ENCODE measurements around the gene ASNSD1. TPM values are rescaled to one million over a fixed set of nuclear protein-coding genes. Genes with fewer than 3 reads are reported as not detected.
"Not testable (repeated sequence)": the region's sequence is repeated elsewhere in the genome, so short reads cannot be mapped to it uniquely, and the experiment has no call there.

Gene ASNSD1
- total and polyA plus RNA-seq, 2 experiments from 2014 or later = 38.4 to 49.7 TPM

GRCh38 chr2:189648846-189649509, 12.3 kb upstream of the ASNSD1 start:
- DNase-seq (ENCODE audit: low spot score) (no peak), ATAC-seq (no peak)
- H4K20me1 ChIP-seq (replicated peaks; ENCODE audit: insufficient read depth) = no peaks in the 10 kb centered on the region
- Mint-ChIP-seq H3K9me3 (peaks cover 20% of the 10 kb centered on the region), H3K36me3 (ENCODE audit: low read depth) (peaks cover 10% of the 10 kb centered on the region), H3K4me3 (no peak overlapping the region), H3K4me1 (no peaks in the 10 kb centered on the region), H3K27me3 (ENCODE audit: insufficient read depth, low read depth, poor library complexity) (no peaks in the 10 kb centered on the region), H3K27ac (no peak overlapping the region)
- H2AFZ ChIP-seq = no peak overlapping the region
- H3K27ac ChIP-seq (ENCODE audit: low read depth) = no peak overlapping the region
- no peaks in the 10 kb centered on the region for H3K36me3 ChIP-seq (ENCODE audit: insufficient read depth)
- H3K27me3 ChIP-seq (ENCODE audit: insufficient read depth) = no peaks in the 10 kb centered on the region
- no peaks in the 10 kb centered on the region for H3K4me1 ChIP-seq (ENCODE audit: insufficient read depth)
- no peaks in the 10 kb centered on the region for H3K9me2 ChIP-seq (ENCODE audit: insufficient read depth)
- no peaks in the 10 kb centered on the region for H3F3A ChIP-seq (replicated peaks; ENCODE audit: low read depth)
- H3K79me2 ChIP-seq (replicated peaks; ENCODE audit: insufficient read depth) = no peaks in the 10 kb centered on the region
- no peak overlapping the region for H3K4me3 ChIP-seq
- H3K4me2 ChIP-seq = no peak overlapping the region
- TF ChIP-seq NANOG (IDR thresholded peaks at IDR 0.05; ENCODE audit: borderline replicate concordance) (no peak), JUNB (IDR thresholded peaks at IDR 0.05; ENCODE audit: unreplicated experiment) (no peak)

DNA sequence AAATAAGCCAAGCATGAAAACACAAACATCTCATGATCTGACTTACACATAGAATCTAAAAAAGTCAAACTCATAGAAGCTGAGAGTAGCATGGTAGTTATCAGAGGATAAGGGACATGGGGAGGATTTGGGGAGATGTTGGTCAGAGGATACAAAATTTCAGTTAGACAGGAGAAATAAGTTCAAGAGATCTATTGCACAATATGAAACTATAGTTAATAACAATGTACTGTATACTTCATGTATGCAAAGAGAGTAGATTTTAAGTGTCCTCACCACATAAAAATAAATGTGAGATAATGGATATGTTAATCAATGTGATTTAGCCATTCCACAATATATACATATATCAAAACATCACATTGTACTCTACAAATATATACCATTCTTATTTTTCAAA, 10.0 kb upstream of the ASNSD1 start:
- Histone ChIP-seq H3K9me2 (ENCODE audit: insufficient read depth) (no peaks in the 10 kb centered on the region), H3F3A (replicated peaks; ENCODE audit: low read depth) (no peaks in the 10 kb centered on the region), H3K79me2 (replicated peaks; ENCODE audit: insufficient read depth) (no peaks in the 10 kb centered on the region), H2AFZ (no peak overlapping the region), H3K4me3 (no peak overlapping the region), H4K20me1 (replicated peaks; ENCODE audit: insufficient read depth) (no peaks in the 10 kb centered on the region), H3K27ac (ENCODE audit: low read depth) (no peak overlapping the region), H3K4me1 (ENCODE audit: insufficient read depth) (no peaks in the 10 kb centered on the region), H3K36me3 (ENCODE audit: insufficient read depth) (no peaks in the 10 kb centered on the region), H3K4me2 (no peak overlapping the region), H3K27me3 (ENCODE audit: insufficient read depth) (no peaks in the 10 kb centered on the region)
- no peak for DNase-seq (ENCODE audit: low spot score)
- Mint-ChIP-seq H3K4me1 (no peaks in the 10 kb centered on the region), H3K36me3 (ENCODE audit: low read depth) (peaks cover 14% of the 10 kb centered on the region), H3K27me3 (ENCODE audit: insufficient read depth, low read depth, poor library complexity) (peaks cover 2% of the 10 kb centered on the region), H3K4me3 (no peak overlapping the region), H3K27ac (no peak overlapping the region), H3K9me3 (peaks cover 25% of the 10 kb centered on the region)
- no peak for ATAC-seq
- TF ChIP-seq EZH2phosphoT487 (IDR thresholded peaks at IDR 0.05; ENCODE audit: unreplicated experiment) = no peak
- TF ChIP-seq, protein P1, sequence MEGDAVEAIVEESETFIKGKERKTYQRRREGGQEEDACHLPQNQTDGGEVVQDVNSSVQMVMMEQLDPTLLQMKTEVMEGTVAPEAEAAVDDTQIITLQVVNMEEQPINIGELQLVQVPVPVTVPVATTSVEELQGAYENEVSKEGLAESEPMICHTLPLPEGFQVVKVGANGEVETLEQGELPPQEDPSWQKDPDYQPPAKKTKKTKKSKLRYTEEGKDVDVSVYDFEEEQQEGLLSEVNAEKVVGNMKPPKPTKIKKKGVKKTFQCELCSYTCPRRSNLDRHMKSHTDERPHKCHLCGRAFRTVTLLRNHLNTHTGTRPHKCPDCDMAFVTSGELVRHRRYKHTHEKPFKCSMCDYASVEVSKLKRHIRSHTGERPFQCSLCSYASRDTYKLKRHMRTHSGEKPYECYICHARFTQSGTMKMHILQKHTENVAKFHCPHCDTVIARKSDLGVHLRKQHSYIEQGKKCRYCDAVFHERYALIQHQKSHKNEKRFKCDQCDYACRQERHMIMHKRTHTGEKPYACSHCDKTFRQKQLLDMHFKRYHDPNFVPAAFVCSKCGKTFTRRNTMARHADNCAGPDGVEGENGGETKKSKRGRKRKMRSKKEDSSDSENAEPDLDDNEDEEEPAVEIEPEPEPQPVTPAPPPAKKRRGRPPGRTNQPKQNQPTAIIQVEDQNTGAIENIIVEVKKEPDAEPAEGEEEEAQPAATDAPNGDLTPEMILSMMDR (conservative IDR thresholded peaks at IDR 0.05; ENCODE audit: low read depth in 2 of 2) = no peak
- no peak for TF ChIP-seq POLR2AphosphoS5 (IDR thresholded peaks at IDR 0.05; ENCODE audit: low read depth)
- TF ChIP-seq, protein P2, sequence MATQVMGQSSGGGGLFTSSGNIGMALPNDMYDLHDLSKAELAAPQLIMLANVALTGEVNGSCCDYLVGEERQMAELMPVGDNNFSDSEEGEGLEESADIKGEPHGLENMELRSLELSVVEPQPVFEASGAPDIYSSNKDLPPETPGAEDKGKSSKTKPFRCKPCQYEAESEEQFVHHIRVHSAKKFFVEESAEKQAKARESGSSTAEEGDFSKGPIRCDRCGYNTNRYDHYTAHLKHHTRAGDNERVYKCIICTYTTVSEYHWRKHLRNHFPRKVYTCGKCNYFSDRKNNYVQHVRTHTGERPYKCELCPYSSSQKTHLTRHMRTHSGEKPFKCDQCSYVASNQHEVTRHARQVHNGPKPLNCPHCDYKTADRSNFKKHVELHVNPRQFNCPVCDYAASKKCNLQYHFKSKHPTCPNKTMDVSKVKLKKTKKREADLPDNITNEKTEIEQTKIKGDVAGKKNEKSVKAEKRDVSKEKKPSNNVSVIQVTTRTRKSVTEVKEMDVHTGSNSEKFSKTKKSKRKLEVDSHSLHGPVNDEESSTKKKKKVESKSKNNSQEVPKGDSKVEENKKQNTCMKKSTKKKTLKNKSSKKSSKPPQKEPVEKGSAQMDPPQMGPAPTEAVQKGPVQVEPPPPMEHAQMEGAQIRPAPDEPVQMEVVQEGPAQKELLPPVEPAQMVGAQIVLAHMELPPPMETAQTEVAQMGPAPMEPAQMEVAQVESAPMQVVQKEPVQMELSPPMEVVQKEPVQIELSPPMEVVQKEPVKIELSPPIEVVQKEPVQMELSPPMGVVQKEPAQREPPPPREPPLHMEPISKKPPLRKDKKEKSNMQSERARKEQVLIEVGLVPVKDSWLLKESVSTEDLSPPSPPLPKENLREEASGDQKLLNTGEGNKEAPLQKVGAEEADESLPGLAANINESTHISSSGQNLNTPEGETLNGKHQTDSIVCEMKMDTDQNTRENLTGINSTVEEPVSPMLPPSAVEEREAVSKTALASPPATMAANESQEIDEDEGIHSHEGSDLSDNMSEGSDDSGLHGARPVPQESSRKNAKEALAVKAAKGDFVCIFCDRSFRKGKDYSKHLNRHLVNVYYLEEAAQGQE (IDR thresholded peaks at IDR 0.05; ENCODE audit: unreplicated experiment) = no peak
- no peak for TF ChIP-seq NANOG (IDR thresholded peaks at IDR 0.05; ENCODE audit: borderline replicate concordance)
- TF ChIP-seq ZNF114 (CRISPR knock-in tag; IDR thresholded peaks at IDR 0.05) = no peak
- no peak for TF ChIP-seq STAT1 (IDR thresholded peaks at IDR 0.05; ENCODE audit: unreplicated experiment)
- no peak for TF ChIP-seq ZNF331 (CRISPR knock-in tag; IDR thresholded peaks at IDR 0.05; ENCODE audit: low read depth)
- TF ChIP-seq JUNB (IDR thresholded peaks at IDR 0.05; ENCODE audit: unreplicated experiment) = no peak
- TF ChIP-seq, protein P3, sequence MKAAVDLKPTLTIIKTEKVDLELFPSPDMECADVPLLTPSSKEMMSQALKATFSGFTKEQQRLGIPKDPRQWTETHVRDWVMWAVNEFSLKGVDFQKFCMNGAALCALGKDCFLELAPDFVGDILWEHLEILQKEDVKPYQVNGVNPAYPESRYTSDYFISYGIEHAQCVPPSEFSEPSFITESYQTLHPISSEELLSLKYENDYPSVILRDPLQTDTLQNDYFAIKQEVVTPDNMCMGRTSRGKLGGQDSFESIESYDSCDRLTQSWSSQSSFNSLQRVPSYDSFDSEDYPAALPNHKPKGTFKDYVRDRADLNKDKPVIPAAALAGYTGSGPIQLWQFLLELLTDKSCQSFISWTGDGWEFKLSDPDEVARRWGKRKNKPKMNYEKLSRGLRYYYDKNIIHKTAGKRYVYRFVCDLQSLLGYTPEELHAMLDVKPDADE (IDR thresholded peaks at IDR 0.05) = no peak
- TF ChIP-seq EZH2 (IDR thresholded peaks at IDR 0.05; ENCODE audit: low read depth, unreplicated experiment) = no peak

GRCh38 chr2:189653464-189653863, 7.8 kb upstream of the ASNSD1 start:
- not testable (repeated sequence) for H3K27ac ChIP-seq (ENCODE audit: low read depth); H3K4me1 Mint-ChIP-seq; H3K27ac Mint-ChIP-seq; H3K27me3 ChIP-seq (ENCODE audit: insufficient read depth); H3K4me3 Mint-ChIP-seq; H2AFZ ChIP-seq; H3F3A ChIP-seq (replicated peaks; ENCODE audit: low read depth); H3K4me2 ChIP-seq; H3K36me3 ChIP-seq (ENCODE audit: insufficient read depth); H3K9me2 ChIP-seq (ENCODE audit: insufficient read depth); H4K20me1 ChIP-seq (replicated peaks; ENCODE audit: insufficient read depth); DNase-seq (ENCODE audit: low spot score); H3K4me1 ChIP-seq (ENCODE audit: insufficient read depth); H3K4me3 ChIP-seq; H3K27me3 Mint-ChIP-seq (ENCODE audit: insufficient read depth, low read depth, poor library complexity); H3K79me2 ChIP-seq (replicated peaks; ENCODE audit: insufficient read depth); ATAC-seq
- peaks cover 25% of the 10 kb centered on the region for H3K9me3 Mint-ChIP-seq
- peaks cover 14% of the 10 kb centered on the region for H3K36me3 Mint-ChIP-seq (ENCODE audit: low read depth)

All from GM23338 (cell line).